NCI-H69 (cell line): ENCODE data around the gene NARS2.
"Not testable (repeated sequence)": the region's sequence is repeated elsewhere in the genome, so short reads cannot be mapped to it uniquely, and the experiment has no call there.

ENCODE experiments used
- DNase-seq: peaks from one replicate; lab custom pipeline; 2025; lab: John Stamatoyannopoulos, UW

NARS2 gene, protein sequence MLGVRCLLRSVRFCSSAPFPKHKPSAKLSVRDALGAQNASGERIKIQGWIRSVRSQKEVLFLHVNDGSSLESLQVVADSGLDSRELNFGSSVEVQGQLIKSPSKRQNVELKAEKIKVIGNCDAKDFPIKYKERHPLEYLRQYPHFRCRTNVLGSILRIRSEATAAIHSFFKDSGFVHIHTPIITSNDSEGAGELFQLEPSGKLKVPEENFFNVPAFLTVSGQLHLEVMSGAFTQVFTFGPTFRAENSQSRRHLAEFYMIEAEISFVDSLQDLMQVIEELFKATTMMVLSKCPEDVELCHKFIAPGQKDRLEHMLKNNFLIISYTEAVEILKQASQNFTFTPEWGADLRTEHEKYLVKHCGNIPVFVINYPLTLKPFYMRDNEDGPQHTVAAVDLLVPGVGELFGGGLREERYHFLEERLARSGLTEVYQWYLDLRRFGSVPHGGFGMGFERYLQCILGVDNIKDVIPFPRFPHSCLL

GRCh38 chr11:78574386-78575381, at the start of gene NARS2:
NARS2 (minus strand) TSS chr11:78574864; CDS start chr11:78574488, 376 bp downstream.
- DNase-seq = peak; percentile 99

GRCh38 chr11:78622666-78623065, 48.0 kb upstream of the NARS2 start:
- DNase-seq = no peak

GRCh38 chr11:78620159-78620558, 45.5 kb upstream of the NARS2 start:
- no peak for DNase-seq

- no peak for DNase-seq
These were observed 41.1 kb upstream of the NARS2 start for GRCh38 chr11:78615724-78616123.

DNA sequence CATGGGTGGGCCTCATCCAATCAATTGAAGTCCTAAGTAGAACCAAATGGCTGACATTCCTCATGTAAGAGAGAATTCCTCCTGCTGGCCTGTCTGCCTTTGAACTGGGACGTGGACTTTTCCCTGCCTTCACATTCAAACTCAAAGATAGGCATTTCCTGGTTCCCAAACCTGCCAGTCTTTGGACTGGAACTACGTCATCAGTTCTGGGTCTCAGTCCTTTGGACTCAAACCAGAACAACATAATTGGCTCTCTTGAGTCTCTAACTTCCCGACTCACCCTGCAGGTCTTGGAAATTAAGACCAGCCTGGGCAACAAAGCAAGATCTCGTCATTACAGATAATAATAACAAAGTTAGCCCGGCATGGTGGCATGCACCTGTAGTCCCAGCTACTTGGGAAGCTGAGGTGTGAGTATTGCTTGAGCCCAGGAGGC, 38.7 kb upstream of the NARS2 start:
- no peak for DNase-seq

DNA sequence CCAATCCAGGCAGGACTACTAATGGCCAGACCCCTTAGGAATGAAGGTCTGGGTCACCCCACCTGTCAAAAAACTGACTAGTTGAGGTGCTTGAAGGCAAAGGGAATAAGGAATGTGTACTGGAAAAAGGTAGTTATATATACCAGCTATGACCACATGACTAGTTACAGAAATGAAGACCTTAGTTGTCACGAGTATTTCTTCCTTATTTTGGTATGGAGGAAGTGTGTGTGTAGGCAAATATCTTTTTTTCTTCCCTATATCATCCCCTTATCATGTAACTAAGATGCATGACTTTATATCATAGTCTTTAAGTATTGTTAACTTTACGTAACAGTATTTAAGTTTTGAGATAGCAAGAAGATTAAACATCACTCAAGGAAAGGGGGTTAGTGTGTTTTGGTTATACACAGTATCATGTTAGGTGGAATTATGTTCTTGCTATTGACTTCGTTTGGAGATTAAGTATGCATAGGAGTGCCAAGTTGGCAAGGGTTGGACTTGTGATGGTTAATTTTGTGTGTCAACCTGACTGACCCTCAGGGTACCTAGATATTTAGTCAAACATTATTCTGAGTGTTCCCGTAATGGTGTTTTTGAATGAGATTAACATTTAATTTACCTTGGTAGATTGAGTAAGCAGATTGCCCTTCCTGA, 38.2 kb upstream of the NARS2 start:
- no peak for DNase-seq

DNA sequence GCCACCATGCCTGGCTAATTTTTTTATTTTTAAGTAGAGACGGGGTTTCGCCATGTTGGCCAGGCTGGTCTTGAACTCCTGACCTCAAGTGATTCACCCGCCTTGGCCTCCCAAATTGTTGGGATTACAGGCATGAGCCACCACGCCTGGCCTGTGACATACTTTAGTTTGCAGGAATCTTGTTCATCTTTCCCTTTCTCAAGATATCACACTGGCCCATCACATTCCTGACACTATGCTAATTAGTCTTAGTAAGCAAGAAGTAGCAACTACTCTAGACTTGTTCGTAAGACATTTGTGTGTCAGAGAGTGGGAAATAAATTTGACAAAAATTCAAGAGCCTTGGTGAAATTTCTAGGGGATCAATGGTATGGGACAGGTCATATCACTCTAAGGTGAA, 34.7 kb upstream of the NARS2 start:
- not testable (repeated sequence) for DNase-seq

GRCh38 chr11:78607696-78608095, 33.0 kb upstream of the NARS2 start:
- no peak for DNase-seq

DNA sequence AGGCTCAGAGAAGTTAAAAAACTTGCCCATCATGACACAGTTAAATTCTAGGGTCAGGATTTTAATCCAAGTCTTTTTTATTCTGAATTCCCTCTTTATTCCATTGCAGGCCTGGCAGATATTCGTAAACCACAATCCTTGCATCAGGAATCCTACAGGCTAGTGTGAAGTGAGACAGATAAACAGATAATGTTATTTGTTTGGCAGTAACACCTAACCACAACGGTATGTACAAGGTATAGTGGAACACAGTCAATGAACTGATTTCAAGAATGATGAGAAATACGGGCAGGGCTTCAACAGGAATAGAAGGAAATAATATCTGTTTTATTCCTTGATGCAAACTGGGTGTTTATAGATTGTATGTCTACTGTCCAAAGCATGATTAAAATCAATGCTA, 32.0 kb upstream of the NARS2 start:
- DNase-seq = no peak

GRCh38 chr11:78605296-78605695, 30.6 kb upstream of the NARS2 start:
- DNase-seq = no peak

GRCh38 chr11:78603792-78604191, 29.1 kb upstream of the NARS2 start:
- peak; percentile 14 for DNase-seq

GRCh38 chr11:78602771-78603170, 28.1 kb upstream of the NARS2 start:
- DNase-seq = not testable (repeated sequence)

DNA sequence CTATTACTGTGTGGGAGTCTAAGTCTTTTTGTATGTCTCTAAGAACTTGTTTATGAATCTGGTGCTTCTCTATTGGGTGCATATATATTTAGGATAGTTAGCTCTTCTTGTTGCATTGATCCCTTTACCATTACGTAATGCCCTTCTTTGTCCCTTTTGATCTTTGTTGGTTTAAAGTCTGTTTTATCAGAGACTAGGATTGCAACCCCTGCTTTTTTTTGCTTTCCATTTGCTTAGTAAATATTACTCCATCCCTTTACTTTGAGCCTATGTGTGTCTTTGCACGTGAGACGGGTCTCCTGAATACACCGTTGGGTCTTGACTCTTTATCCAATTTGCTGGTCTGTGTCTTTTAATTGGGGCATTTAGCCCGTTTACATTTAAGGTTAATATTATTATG, 26.4 kb upstream of the NARS2 start:
- not testable (repeated sequence) for DNase-seq

- DNase-seq = not testable (repeated sequence)
These were observed 22.9 kb upstream of the NARS2 start for GRCh38 chr11:78597579-78597978.

DNA sequence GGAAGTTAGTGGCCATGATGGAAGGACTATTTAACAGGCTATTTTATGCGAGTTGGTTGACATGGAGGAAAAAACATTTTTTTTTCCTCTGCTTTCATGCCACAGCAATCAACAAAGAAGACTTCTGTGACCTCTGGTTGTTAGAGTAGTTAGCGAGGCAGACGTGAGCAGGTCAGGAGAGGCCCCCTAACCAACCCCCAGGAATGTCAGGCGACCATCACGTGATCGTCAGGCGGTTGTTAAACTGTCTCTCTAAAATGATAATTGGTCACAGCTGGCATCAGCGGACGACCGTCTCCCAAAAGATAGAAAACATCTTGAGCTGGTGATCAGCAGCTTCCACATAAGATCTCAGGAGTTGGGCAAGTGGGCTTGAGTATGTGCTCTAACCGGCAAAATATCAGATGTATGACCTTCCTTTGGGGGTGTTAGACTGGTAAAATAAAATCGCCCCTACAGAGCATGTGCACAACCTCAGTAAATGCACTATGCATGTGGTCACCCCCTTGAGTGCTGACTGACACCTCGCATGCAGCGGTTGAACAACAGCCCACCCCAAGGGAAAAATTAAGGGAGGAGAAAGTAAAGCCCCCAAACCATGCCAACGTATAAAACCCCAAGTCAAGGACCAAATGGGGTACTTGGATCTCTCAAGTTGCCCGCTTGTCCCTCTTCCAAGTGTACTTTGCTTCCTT, 20.9 kb upstream of the NARS2 start:
- DNase-seq = peak; percentile 15

DNA sequence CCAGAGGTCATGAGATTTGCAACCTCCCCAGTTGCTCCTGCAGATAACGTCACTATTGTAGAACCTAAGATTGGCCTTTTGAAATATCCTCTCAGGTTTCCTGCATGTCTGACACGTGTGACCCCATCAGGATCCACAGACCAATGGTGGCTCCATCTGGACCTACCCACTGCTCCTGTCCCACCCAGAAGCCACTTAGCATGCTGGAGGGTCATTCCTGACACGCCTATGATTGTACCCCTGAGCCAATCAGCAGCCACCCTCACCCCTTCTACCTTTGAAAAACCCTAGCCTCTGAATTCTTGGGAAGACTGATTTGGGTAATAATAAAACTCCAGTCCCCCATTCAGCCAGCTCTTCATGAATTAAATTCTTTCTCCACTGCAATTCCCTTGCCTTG, 20.1 kb upstream of the NARS2 start:
- no peak for DNase-seq

DNA sequence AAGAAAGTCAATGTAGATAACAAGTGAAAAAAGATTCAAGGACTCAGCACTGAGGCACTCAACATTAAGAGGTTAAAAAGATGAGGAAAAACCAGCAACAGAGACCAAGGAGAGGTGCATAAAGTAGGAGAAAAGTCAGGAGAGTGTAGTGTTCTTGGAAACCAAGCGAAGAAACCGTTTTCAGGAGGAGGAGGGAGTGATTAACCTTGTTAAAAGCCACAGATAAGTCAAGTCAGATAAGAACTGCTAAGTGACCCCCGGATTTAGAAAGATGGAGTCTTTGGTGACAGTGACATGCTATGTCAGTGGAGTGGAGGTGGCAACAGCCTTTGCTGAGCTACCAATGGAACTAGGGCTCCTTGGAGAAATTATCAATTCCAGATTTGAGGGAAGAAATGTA, 13.9 kb upstream of the NARS2 start:
- DNase-seq = no peak

DNA sequence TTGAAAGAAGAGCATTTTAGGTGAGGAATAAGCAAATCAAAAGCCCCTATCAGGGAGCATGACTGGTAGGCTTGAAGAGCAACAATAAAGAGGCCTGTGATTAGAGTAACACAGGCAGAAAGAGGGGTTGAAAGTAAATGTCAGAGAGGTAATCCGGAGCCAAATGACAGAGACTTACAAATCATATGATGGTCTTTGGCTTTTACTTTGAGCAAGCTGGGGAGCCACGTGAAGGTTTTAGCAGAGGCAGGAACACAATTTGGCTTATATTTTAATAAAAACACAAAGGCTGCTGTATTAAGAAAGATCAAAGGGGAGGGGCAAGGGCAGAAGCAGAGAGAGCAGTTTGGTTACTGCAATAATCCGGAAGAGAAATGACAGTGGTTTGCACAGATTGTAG, 12.8 kb upstream of the NARS2 start:
- DNase-seq = no peak

GRCh38 chr11:78586452-78587046, 11.9 kb upstream of the NARS2 start:
- DNase-seq = no peak

DNA sequence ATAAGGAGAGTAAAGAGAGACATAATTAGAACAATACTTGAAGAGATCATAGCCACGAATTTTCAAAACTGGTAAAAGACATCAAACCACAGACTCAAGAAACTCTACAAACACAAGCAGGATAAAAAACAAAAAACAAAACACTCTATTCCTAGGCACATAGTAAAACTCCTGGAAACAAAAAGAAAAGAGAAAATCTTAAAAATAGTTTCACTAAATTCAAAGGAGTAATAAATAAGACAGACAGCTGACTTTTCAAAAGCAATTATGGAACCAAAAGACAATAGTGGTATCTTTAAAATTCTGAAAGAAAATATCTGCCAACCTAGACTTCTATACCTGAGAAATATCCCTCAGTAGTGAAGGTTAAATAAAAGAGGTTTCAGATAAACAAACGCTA, 9.2 kb upstream of the NARS2 start:
- DNase-seq = no peak

DNA sequence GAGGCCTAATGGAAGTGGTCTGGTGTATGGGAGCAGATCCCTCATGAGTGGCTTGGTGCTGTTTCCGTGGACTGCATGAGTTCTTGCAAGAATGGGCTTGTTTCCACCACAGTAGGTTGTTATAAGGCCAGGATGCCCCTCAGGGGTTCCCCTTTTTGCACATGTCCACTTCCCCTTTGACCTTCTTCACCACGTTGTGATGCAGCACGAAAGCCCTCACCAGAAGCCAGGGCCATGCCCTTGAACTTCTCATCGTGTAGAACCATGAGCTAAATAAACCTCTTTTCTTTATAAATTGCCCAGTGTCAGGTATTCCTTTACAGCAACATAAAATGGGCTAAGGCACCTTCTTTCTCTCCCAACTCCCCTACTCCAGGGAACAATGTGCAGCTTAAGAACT, 2.8 kb upstream of the NARS2 start:
- DNase-seq = no peak
